Uterus (tissue), 4 donors: Measurements from ENCODE around the gene NTSR1. TPM values are rescaled to one million over a fixed set of nuclear protein-coding genes. Genes with fewer than 3 reads are reported as not detected.
"Not testable (repeated sequence)": the region's sequence is repeated elsewhere in the genome, so short reads cannot be mapped to it uniquely, and the experiment has no call there.

ENCODE experiments used
- DNase-seq, 2 donors: peaks; one replicate each; pipeline ENCODE4 v3.0.0-alpha.2; 2019 to 2020
- H3K27ac ChIP-seq, 2 donors: fragments of 200-600 bp; sonication (generic); 1 replicate in 1 of 2; 2 replicates in 1 of 2; pipeline ENCODE4 v1.5.1; 2016 to 2018
- H3K27me3 ChIP-seq, 2 donors: fragments of 200-600 bp; sonication (generic); one replicate each; pipeline ENCODE4 v1.5.1; 2018 to 2019; ENCODE audit warnings: control low read depth in 1 of 2
- H3K36me3 ChIP-seq, 2 donors: fragments of 200-600 bp; sonication (generic); one replicate each; pipeline ENCODE4 v1.5.1; 2019; ENCODE audit warnings: control low read depth in 1 of 2
- H3K4me1 ChIP-seq, 2 donors: fragments of 200-600 bp; sonication (generic); one replicate each; pipeline ENCODE4 v1.5.1; 2018 to 2019; ENCODE audit warnings: control low read depth in 1 of 2
- H3K4me3 ChIP-seq, 2 donors: fragments of 200-600 bp; sonication (generic); 1 replicate in 1 of 2; 2 replicates in 1 of 2; pipeline ENCODE4 v1.5.1; 2018 to 2019; ENCODE audit warnings: mild to moderate bottlenecking in 1 of 2
- H3K9me3 ChIP-seq, 2 donors: fragments of 200-600 bp; sonication (generic); one replicate each; pipeline ENCODE4 v1.5.1; 2019; ENCODE audit warnings: control low read depth in 1 of 2
- POLR2A ChIP-seq, 2 donors: fragments of 450-650 bp; IDR thresholded peaks; one replicate each; pipeline ENCODE4 v1.6.1; 2016; ENCODE audit warnings: antibody characterized with exemption in 2 of 2, mild to moderate bottlenecking in 1 of 2, moderate library complexity in 1 of 2
- intact Hi-C: fragments of 100-400 bp; cut with DNase I; formaldehyde crosslinking; loops from one replicate; pipeline ENCODE4 v1.15.1; 2023; ENCODE audit warnings: low total_unique reads
- total RNA-seq, 4 donors: library from RNA; depleted of rRNA in 3 of 4; stranded (reverse); fragments of >200 nt in 3 of 4; gene quantifications; one replicate each; pipeline versions ENCODE4 v1.1.0 to v1.2.4, GENCODE V29; 2014 to 2023
- TF ChIP-seq, protein P1 (sequence below), 4 experiments: fragments of 200-600 bp in 2 of 4; fragments of 450-650 bp in 2 of 4; sonication (generic) in 2 of 4; IDR thresholded peaks; one replicate each; pipeline ENCODE4 v1.5.1; 2016 to 2019; ENCODE audit warnings: antibody characterized with exemption in 4 of 4, mild to moderate bottlenecking in 2 of 4, moderate library complexity in 1 of 4
- donor health status: DM: yes; HTN: yes; CAD: no.

The NTSR1 gene
- total RNA-seq, 4 donors from 2014 or later = not detected

- H3K4me1 ChIP-seq = no peaks in the 10 kb centered on the region
- intact Hi-C loops = no loop called here
- no peaks in the 10 kb centered on the region for H3K36me3 ChIP-seq
- no peak for TF ChIP-seq POLR2A (IDR thresholded peaks at IDR 0.05)
- TF ChIP-seq, protein P1, sequence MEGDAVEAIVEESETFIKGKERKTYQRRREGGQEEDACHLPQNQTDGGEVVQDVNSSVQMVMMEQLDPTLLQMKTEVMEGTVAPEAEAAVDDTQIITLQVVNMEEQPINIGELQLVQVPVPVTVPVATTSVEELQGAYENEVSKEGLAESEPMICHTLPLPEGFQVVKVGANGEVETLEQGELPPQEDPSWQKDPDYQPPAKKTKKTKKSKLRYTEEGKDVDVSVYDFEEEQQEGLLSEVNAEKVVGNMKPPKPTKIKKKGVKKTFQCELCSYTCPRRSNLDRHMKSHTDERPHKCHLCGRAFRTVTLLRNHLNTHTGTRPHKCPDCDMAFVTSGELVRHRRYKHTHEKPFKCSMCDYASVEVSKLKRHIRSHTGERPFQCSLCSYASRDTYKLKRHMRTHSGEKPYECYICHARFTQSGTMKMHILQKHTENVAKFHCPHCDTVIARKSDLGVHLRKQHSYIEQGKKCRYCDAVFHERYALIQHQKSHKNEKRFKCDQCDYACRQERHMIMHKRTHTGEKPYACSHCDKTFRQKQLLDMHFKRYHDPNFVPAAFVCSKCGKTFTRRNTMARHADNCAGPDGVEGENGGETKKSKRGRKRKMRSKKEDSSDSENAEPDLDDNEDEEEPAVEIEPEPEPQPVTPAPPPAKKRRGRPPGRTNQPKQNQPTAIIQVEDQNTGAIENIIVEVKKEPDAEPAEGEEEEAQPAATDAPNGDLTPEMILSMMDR (IDR thresholded peaks at IDR 0.05) = no peak
- H3K27me3 ChIP-seq = peaks cover 0 to 13% of the 10 kb centered on the region in 2 donors
- no peak overlapping the region for H3K4me3 ChIP-seq
- H3K27ac ChIP-seq = no peak overlapping the region
- no peak for DNase-seq
- H3K9me3 ChIP-seq = no peaks in the 10 kb centered on the region
These were observed 30.1 kb upstream of the NTSR1 start for GRCh38 chr20:62678553-62678952.

DNA sequence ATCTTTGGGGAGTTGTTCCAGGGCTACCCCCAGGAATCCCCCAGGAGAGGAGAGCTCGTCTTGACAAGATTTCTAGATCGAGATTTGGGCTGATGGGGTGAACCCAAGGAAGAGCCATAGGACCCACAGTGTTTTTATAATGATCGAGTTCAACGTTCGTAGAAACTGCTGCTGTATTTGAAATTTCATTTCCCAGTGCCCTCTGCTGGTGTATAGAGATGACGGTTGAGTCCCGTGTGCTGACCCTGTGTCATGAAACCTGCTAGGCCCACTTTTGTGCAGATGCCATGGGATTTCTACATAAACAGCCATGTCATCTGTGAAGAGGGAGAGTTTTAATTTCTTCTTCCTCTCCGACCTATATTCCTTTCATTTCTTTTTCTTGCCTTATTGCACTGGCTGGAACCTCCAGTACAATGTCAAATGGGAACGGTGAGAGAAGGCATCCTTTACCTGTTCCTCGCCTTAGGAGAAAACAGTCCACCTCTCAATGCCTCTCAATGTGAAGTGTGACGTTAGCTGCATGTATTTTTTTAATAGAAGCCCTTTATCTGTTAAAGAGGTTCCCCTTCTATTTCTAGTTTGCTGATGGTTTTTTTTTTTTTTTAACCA lies 28.6 kb upstream of the NTSR1 start:
- H3K4me1 ChIP-seq = no peaks in the 10 kb centered on the region
- peaks cover 0 to 18% of the 10 kb centered on the region in 2 donors for H3K27me3 ChIP-seq
- intact Hi-C loops = loop anchor here (10.0 kb wide), 1 partner anchor 95 kb away; no protein-coding TSS in a partner anchor
- no peak overlapping the region for H3K27ac ChIP-seq
- H3K4me3 ChIP-seq = no peak overlapping the region
- H3K9me3 ChIP-seq = no peaks in the 10 kb centered on the region
- H3K36me3 ChIP-seq = no peaks in the 10 kb centered on the region
- no peak for DNase-seq
- TF ChIP-seq POLR2A (IDR thresholded peaks at IDR 0.05) = no peak
- TF ChIP-seq, protein P1 (IDR thresholded peaks at IDR 0.05) = no peak

DNA sequence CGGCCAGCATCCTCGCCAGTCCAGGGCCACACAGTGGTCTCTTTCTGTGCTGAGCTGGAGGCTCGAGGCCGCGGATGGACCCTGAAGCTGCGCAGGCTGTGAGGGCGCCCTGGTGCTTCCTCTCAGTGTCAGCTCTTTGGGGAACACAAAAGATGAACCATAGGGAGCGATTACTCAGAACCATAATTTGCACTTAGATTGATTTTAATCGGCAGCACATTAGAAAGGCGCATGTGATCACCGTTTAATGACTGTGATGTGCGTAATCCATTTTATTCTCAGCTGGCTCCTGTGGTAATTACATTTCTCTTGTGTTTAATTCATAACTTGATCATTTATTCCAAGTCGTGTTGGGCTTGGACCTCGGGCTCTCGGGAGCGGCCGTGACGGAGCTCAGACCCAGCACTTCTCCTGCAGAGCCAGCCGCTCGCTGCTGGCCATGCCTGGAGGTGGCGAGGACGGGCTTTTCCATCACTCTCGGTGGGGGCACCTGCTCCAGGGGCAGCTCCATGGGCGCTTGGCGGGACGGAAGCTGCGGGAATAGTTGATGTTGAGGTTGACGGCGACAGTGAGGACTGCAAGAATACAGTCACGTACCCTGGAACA lies 25.6 kb upstream of the NTSR1 start:
- DNase-seq = no peak
- H3K9me3 ChIP-seq = no peaks in the 10 kb centered on the region
- peaks cover 0 to 23% of the 10 kb centered on the region in 2 donors for H3K27me3 ChIP-seq
- H3K4me3 ChIP-seq = no peak overlapping the region
- H3K4me1 ChIP-seq = no peaks in the 10 kb centered on the region
- no peak overlapping the region for H3K27ac ChIP-seq
- no peaks in the 10 kb centered on the region for H3K36me3 ChIP-seq
- TF ChIP-seq, protein P1 (IDR thresholded peaks at IDR 0.05) = no peak
- no peak for TF ChIP-seq POLR2A (IDR thresholded peaks at IDR 0.05)
- intact Hi-C loops = loop anchor here (10.0 kb wide), 1 partner anchor 92 kb away; no protein-coding TSS in a partner anchor

- not testable (repeated sequence) for H3K9me3 ChIP-seq, DNase-seq, H3K4me3 ChIP-seq, H3K27ac ChIP-seq, H3K36me3 ChIP-seq, H3K4me1 ChIP-seq
- H3K27me3 ChIP-seq = peaks cover 0 to 23% of the 10 kb centered on the region in 2 donors
- intact Hi-C loops = loop anchor here (10.0 kb wide), 1 partner anchor 91 kb away; no protein-coding TSS in a partner anchor
These were observed 24.8 kb upstream of the NTSR1 start for GRCh38 chr20:62683660-62684322.

DNA sequence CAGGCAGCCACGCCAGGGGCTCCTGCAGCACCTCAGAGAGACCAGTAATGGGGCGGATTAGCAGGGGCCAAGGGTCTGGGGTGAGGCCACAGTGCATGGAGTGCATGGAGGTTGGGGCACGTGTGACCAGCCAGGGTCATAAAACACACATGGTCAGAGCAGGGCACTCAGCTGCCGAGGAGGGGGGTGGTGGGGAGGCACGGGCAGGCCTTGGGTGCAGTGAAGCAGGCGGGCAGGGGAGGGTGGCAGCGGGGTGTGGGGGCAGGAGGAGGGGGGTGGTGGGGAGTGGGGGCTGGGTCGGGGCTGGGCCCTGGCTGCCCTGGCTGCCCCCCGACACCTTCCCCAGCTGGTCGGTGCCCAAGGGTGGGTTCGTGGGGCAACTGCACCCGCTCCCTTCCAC lies 23.7 kb upstream of the NTSR1 start:
- Histone ChIP-seq H3K27ac (no peak overlapping the region), H3K4me1 (no peaks in the 10 kb centered on the region), H3K4me3 (no peak overlapping the region), H3K27me3 (peaks cover 0 to 17% of the 10 kb centered on the region in 2 donors), H3K36me3 (no peaks in the 10 kb centered on the region), H3K9me3 (no peaks in the 10 kb centered on the region)
- TF ChIP-seq POLR2A (IDR thresholded peaks at IDR 0.05) = no peak
- TF ChIP-seq, protein P1 (IDR thresholded peaks at IDR 0.05) = no peak
- no peak for DNase-seq
- intact Hi-C loops = loop anchor here (10.0 kb wide), 1 partner anchor 90 kb away; no protein-coding TSS in a partner anchor
